ENCODE measurements around the gene VPS13D. TPM values are rescaled to one million over a fixed set of nuclear protein-coding genes. Genes with fewer than 3 reads are reported as not detected.

VPS13D gene
- total and polyA plus RNA-seq, 10 of the 15 experiments (the other 5 are each of a cell fraction or from before 2014, with no cell fraction given) = 1.4 to 16.9 (median 8.5) TPM

GRCh38 chr1:12339811-12340543 is 110.1 kb downstream of the VPS13D start:
- Histone ChIP-seq H3K4me2 (ENCODE audit: control insufficient read depth, insufficient read depth) (no peak overlapping the region), H3K9me3 (replicated peaks; ENCODE audit: control insufficient read depth, insufficient read depth, low read length) (no peaks in the 10 kb centered on the region), H3K36me3 (ENCODE audit: control insufficient read depth in 2 of 2, insufficient read depth in 2 of 2, low read length in 1 of 2) (peaks cover 0 to 2% of the 10 kb centered on the region in 2 experiments; a peak in 1 of 4 replicates), H3K9ac (ENCODE audit: control insufficient read depth, insufficient read depth, low read length) (no peak overlapping the region), H3K4me1 (ENCODE audit: control insufficient read depth, insufficient read depth, low read length) (peaks cover 15% of the 10 kb centered on the region), H3K79me2 (ENCODE audit: control insufficient read depth, insufficient read depth, low read length) (no peaks in the 10 kb centered on the region), H2AFZ (ENCODE audit: control insufficient read depth, low read depth, low read length) (no peak overlapping the region), H3K4me3 (no peak overlapping the region), H4K20me1 (ENCODE audit: control insufficient read depth, insufficient read depth) (no peaks in the 10 kb centered on the region), H3K27me3 (replicated peaks in 1 of 2; ENCODE audit: control insufficient read depth in 2 of 2, insufficient read depth in 2 of 2, low read length in 1 of 2) (no peaks in the 10 kb centered on the region), H3K27ac (ENCODE audit: control insufficient read depth, insufficient read depth) (no peak overlapping the region)
- RAD21 ChIA-PET (ENCODE audit: unreplicated experiment) = no interaction called here
- BruUV-seq (replicated peaks) = no TSS peak
- in situ Hi-C loops (cut with MboI) (no loop called here), intact Hi-C loops (cut with micrococcal nuclease; ENCODE audit: unreplicated experiment) (no loop called here)
- whole genome bisulfite sequencing (ENCODE audit: insufficient coverage, insufficient replicate concordance, low lambda C conversion rate, missing lambda C conversion rate) = 83% methylated on average over 4 of the region's 4 CpGs
- SMC1A ChIA-PET (ENCODE audit: uncharacterized antibody, unreplicated experiment) = interaction anchor here (0.7 kb wide), 2 partner anchors 8 to 93 kb away, joined by 3 to 4 read pairs; no protein-coding TSS in a partner anchor
- DNase-seq (ENCODE audit: low read depth, low spot score) (no peak), FAIRE-seq (no peak), ATAC-seq (no peak)
- CTCF ChIA-PET = no interaction called here
- POLR2A ChIA-PET = no interaction called here
- TF ChIP-seq IRF5 (IDR thresholded peaks at IDR 0.05; ENCODE audit: borderline replicate concordance) = no peak
- TF ChIP-seq ZNF24 (IDR thresholded peaks at IDR 0.05) = no peak
- no peak for TF ChIP-seq JUNB (IDR thresholded peaks at IDR 0.05)
- no peak for TF ChIP-seq EZH2 (IDR thresholded peaks at IDR 0.05; ENCODE audit: borderline replicate concordance, control insufficient read depth, low read depth, low read length)
- no peak for TF ChIP-seq ZNF592 (IDR thresholded peaks at IDR 0.05)
- no peak for TF ChIP-seq ZNF274 (IDR thresholded peaks at IDR 0.05; ENCODE audit: insufficient read depth, insufficient read length)
- TF ChIP-seq CBX5 (IDR thresholded peaks at IDR 0.05; ENCODE audit: low read depth) = no peak
- no peak for TF ChIP-seq TCF12 (IDR thresholded peaks at IDR 0.05; ENCODE audit: low read depth, low read length)
- TF ChIP-seq CHD1 (IDR thresholded peaks at IDR 0.05; ENCODE audit: low read depth, low read length) = no peak
- TF ChIP-seq MTA2 (IDR thresholded peaks at IDR 0.05; ENCODE audit: low read depth) = no peak
- no peak for TF ChIP-seq NFYB (IDR thresholded peaks at IDR 0.05; ENCODE audit: insufficient read depth, low read depth, low read length)
- TF ChIP-seq ZBTB4 (CRISPR knock-in tag; IDR thresholded peaks at IDR 0.05) = no peak
- no peak for TF ChIP-seq SIN3A (IDR thresholded peaks at IDR 0.05; ENCODE audit: low read depth, low read length)
- TF ChIP-seq NR2C1 (IDR thresholded peaks at IDR 0.05) = no peak
- TF ChIP-seq PKNOX1 (IDR thresholded peaks at IDR 0.05) = no peak
